Right lobe of liver (tissue), 6 donors: ENCODE data around the gene METTL16. TPM values are rescaled to one million over a fixed set of nuclear protein-coding genes. Genes with fewer than 3 reads are reported as not detected.
A peak's percentile ranks its signal among the peaks of the same experiment; 100 is the strongest.

Source experiments
- ATAC-seq, 4 donors: fragments of 200-7000 bp; cut with Tn5 transposase; one replicate each; pipeline ENCODE4 v1.9.1; 2020; ENCODE audit warnings: mild to moderate bottlenecking in 4 of 4, moderate library complexity in 4 of 4
- DNase-seq, 3 donors: peaks; one replicate each; pipeline ENCODE4 v3.0.0-alpha.2; 2020
- H3K27ac ChIP-seq, 3 donors: fragments of 200-600 bp; one replicate each; pipeline ENCODE4 v1.8.0; 2022
- H3K27me3 ChIP-seq, 2 donors: fragments of 200-600 bp; one replicate each; pipeline ENCODE4 v1.8.0; 2022
- H3K36me3 ChIP-seq, 4 donors: fragments of 200-600 bp; sonication (generic) in 1 of 4; one replicate each; pipeline versions ENCODE4 v1.5.1 to v1.8.0; 2017 to 2022; ENCODE audit warnings: control low read depth in 1 of 4
- H3K4me1 ChIP-seq, 4 donors: fragments of 200-600 bp; sonication (generic) in 1 of 4; one replicate each; pipeline versions ENCODE4 v1.5.1 to v1.8.0; 2017 to 2022; ENCODE audit warnings: control low read depth in 1 of 4
- H3K4me3 ChIP-seq, 3 donors: fragments of 200-600 bp; one replicate each; pipeline ENCODE4 v1.8.0; 2022
- H3K9me3 ChIP-seq, 4 donors: fragments of 200-600 bp; sonication (generic) in 1 of 4; one replicate each; pipeline versions ENCODE4 v1.5.1 to v1.8.0; 2017 to 2022; ENCODE audit warnings: control low read depth in 1 of 4
- POLR2A ChIP-seq: fragments of 450-650 bp; IDR thresholded peaks from one replicate; pipeline ENCODE4 v1.6.1; 2017; ENCODE audit warnings: antibody characterized with exemption, mild to moderate bottlenecking
- WGBS: methylation state at CpG from one replicate; pipeline ENCODE4 v1.1.6; 2018; ENCODE audit warnings: low coverage, low lambda C conversion rate; ENCODE audit not compliant: insufficient coverage; ENCODE audit errors: missing lambda C conversion rate; 5-methylcytosine and 5-hydroxymethylcytosine counted together
- intact Hi-C, 2 donors: fragments of 100-400 bp; cut with DNase I; formaldehyde crosslinking; loops; one replicate each; pipeline versions ENCODE4 v1.11.2 to v1.14.1; 2022
- total RNA-seq, 6 experiments: library from RNA; depleted of rRNA in 2 of 6; stranded (reverse); fragments of >200 nt in 2 of 6; fragmentation: NEBNext Ultra II Directional in 3 of 6; extraction: Animal tissue kit (Norgen Biotek cat#: 25700) in 3 of 6; gene quantifications; one replicate each; pipeline versions ENCODE4 v1.1.0 to v1.2.4, GENCODE V29; 2016 to 2023
- TF ChIP-seq, protein P1 (sequence below), 4 donors: fragments of 200-600 bp in 3 of 4; fragments of 450-650 bp in 1 of 4; IDR thresholded peaks; one replicate each; pipeline versions ENCODE4 v1.5.1 to v1.8.0; 2016 to 2022; ENCODE audit warnings: antibody characterized with exemption in 4 of 4, mild to moderate bottlenecking in 2 of 4
- donor health status: DM: no; HTN: yes; CAD: no.
- donor health status: DM: no; HTN: no; CAD: no.
- donor health status: DM: no; HTN: no; CAD: no.
- donor health status: DM: no; HTN: yes; CAD: no.
- donor health status: DM: no; HTN: yes; CAD: no.

Gene METTL16
- total RNA-seq, 6 experiments from 2014 or later = 8.4 to 12.1 (median 9.3) TPM

DNA sequence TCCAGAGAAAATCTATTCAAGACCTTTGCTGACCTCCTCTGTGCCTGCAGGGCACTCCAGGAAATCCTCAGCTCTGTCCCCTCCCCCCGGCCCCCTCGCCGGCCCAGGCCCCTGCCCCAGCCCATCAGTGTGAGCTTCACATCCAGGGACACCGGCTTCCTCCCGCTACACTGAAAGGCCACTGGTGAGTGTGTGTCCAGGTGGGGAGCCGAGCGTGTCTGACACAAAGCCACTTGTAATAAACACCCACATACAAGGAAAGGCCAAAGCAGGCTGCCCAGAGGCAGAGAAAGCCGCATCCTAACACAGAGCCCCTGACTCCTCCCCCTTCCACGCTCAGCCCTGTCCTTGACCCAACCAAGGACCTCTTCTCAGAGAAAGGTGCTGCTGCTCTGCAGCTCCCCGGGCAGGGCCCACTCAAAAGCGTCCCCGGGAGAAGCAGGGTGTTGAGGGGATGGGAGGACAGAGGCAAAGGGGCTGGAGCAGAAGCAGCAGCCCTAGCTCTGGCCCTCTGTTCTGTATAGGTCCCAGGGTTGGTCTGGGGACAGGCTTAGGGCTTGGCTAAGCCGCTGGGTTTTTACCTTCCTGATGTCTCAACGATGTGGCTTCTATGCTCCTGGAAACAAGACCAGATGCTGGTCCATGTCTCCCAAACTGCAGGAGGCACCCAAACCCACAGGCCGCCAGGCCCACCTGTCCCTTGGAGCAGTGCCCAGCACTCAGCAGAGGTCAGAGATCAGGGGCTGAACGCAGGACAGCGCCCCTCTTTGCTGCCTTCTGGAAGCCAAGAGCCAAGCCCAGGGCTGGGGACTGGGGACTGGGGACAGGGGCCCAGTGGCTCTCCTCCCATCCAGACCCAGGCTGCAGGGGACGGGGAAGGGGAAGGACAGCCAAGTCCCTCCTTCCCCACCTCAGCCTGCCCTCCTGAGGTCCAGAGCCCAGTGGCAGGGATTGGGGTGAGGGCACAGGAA is 126.2 kb downstream of the METTL16 start:
- Histone ChIP-seq H3K36me3 (peaks cover 0 to 13% (median 3%) of the 10 kb centered on the region in 4 donors), H3K9me3 (no peaks in the 10 kb centered on the region), H3K27me3 (no peaks in the 10 kb centered on the region), H3K27ac (no peak overlapping the region), H3K4me1 (peaks cover 0 to 18% (median 8%) of the 10 kb centered on the region in 4 donors), H3K4me3 (no peak overlapping the region)
- no peak for TF ChIP-seq POLR2A
- TF ChIP-seq, protein P1, sequence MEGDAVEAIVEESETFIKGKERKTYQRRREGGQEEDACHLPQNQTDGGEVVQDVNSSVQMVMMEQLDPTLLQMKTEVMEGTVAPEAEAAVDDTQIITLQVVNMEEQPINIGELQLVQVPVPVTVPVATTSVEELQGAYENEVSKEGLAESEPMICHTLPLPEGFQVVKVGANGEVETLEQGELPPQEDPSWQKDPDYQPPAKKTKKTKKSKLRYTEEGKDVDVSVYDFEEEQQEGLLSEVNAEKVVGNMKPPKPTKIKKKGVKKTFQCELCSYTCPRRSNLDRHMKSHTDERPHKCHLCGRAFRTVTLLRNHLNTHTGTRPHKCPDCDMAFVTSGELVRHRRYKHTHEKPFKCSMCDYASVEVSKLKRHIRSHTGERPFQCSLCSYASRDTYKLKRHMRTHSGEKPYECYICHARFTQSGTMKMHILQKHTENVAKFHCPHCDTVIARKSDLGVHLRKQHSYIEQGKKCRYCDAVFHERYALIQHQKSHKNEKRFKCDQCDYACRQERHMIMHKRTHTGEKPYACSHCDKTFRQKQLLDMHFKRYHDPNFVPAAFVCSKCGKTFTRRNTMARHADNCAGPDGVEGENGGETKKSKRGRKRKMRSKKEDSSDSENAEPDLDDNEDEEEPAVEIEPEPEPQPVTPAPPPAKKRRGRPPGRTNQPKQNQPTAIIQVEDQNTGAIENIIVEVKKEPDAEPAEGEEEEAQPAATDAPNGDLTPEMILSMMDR (IDR thresholded peaks at IDR 0.05) = no peak
- ATAC-seq (no peak), DNase-seq (no peak)
- 83% methylated on average over 1 of the region's 18 CpGs for WGBS
- intact Hi-C loops = no loop called here

DNA sequence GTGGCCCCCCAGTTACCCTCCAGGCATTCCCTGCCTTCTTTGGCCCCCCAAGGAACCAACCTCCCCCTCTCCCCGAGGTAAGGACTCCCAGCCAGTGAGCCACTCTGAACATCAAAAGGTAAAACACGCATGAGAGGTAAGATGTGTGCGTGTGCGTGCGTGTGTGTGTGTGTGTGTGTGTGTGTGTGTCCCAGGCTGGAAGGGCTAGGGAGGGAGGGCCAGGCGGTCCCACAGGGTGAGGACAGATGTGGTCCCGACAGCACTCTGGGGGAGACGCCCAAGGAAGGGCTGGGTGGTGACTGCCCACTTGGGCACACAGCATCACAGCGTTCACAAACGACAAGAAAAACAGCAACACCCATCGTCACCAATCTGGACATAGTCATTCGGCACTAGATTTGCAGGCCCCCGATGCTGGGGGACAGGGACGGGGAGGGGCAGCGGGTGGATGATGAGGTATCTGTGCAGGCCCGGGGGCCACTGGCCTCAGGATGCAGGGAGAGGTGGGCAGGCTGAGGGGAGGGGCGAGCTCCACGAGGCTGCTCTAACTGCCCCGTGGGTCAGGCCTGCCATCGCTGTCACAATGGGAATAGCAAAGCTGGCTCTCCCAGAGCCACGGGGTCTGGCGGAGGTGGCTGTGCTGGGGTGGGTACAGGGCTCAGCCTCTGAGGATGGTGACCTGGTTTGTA is 127.1 kb downstream of the METTL16 start:
- Histone ChIP-seq H3K4me1 (peaks cover 0 to 18% (median 8%) of the 10 kb centered on the region in 4 donors), H3K27me3 (no peaks in the 10 kb centered on the region), H3K4me3 (no peak overlapping the region), H3K27ac (no peak overlapping the region), H3K9me3 (no peaks in the 10 kb centered on the region), H3K36me3 (peaks cover 0 to 13% (median 3%) of the 10 kb centered on the region in 4 donors)
- DNase-seq = no peak
- no peak for ATAC-seq
- intact Hi-C loops = loop anchor here in 1 of 2 donors (5.0 kb wide), 1 partner anchor 33 kb away; no protein-coding TSS in a partner anchor
- 77% methylated on average over 7 of the region's 22 CpGs for WGBS
- TF ChIP-seq, protein P1 (IDR thresholded peaks at IDR 0.05) = no peak
- no peak for TF ChIP-seq POLR2A

DNA sequence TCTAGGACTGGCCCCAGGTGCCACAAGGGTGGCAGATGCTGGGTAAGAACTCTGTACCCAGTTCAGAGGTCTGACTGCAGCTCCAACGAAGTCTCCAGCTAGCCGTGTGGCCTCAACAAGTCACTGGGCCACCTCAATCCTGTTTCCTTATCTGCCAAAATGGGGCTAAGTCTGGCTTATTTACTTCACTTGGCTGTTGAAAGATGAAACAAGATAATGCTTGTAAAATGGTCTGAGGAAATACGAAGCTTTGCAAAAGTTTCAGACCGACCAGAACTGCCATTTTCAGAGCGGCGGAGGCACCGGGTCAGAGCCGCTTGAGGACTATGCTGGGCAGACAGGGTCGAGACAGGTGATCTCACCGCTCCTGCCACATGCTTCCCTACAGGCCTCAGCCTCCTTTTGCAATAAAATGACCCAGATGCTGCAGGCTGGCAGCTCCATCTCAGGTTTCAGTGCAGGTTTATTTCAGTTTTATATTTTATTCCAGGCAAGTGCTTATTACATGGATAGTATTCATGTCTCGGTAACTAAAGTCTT is 128.0 kb downstream of the METTL16 start:
- DNase-seq = no peak
- 57% methylated on average over 10 of the region's 11 CpGs for WGBS

More for the DNA sequence above, 128.0 kb downstream of the METTL16 start:
- peaks cover 0 to 18% (median 8%) of the 10 kb centered on the region in 4 donors for H3K4me1 ChIP-seq
- peak; percentile 31 to 51 (median 38) for ATAC-seq
- no peak overlapping the region for H3K4me3 ChIP-seq
- no peak for TF ChIP-seq POLR2A
- TF ChIP-seq, protein P1 (IDR thresholded peaks at IDR 0.05) = no peak
- peak overlapping the region in 1 of 3 donors; percentile 17 for H3K27ac ChIP-seq
- H3K9me3 ChIP-seq = no peaks in the 10 kb centered on the region
- no peaks in the 10 kb centered on the region for H3K27me3 ChIP-seq
- peaks cover 0 to 13% (median 3%) of the 10 kb centered on the region in 4 donors for H3K36me3 ChIP-seq
- intact Hi-C loops = loop anchor here (2.0 to 5.0 kb wide), 2 partner anchors 33 to 34 kb away; no protein-coding TSS in a partner anchor
